WTC11 (cell line): ENCODE measurements around the gene SLC4A9. TPM values are rescaled to one million over a fixed set of nuclear protein-coding genes. Genes with fewer than 3 reads are reported as not detected.

ENCODE experiments used
- ATAC-seq: fragments of 200-7000 bp; cut with Tn5 transposase; 2 replicates; pipeline ENCODE4 v1.10.0; 2021; ENCODE audit warnings: mild to moderate bottlenecking, moderate library complexity
- CTCF ChIA-PET: fragments of 300-600 bp; sonication (Branson Sonifier 250); formaldehyde crosslinking; loops from one replicate; lab custom pipeline; 2021; ENCODE audit warnings: antibody characterized with exemption; lab: Charles Lee
- POLR2A ChIA-PET: fragments of 350-600 bp; sonication (Branson Sonifier 250); formaldehyde crosslinking; loops from one replicate; lab custom pipeline; 2021; ENCODE audit warnings: antibody characterized with exemption; lab: Charles Lee
- DNase-seq: peaks from one replicate; pipeline ENCODE4 v3.0.0; 2021; ENCODE audit warnings: low spot score
- H3K27ac Mint-ChIP-seq: 2 replicates; pipeline ENCODE4 v1.8.0; 2021; ENCODE audit warnings: mixed read lengths
- H3K27me3 Mint-ChIP-seq: 2 replicates; pipeline ENCODE4 v1.8.0; 2021; ENCODE audit warnings: low read depth, mild to moderate bottlenecking, moderate library complexity, mixed read lengths
- H3K36me3 Mint-ChIP-seq: 2 replicates; pipeline ENCODE4 v1.8.0; 2021; ENCODE audit warnings: mixed read lengths
- H3K4me1 Mint-ChIP-seq: 2 replicates; pipeline ENCODE4 v1.8.0; 2022; ENCODE audit warnings: mixed read lengths
- H3K4me3 Mint-ChIP-seq: 2 replicates; pipeline ENCODE4 v1.8.0; 2021; ENCODE audit warnings: mild to moderate bottlenecking, moderate library complexity, mixed read lengths
- H3K9me3 Mint-ChIP-seq: 2 replicates; pipeline ENCODE4 v1.8.0; 2021; ENCODE audit warnings: mixed read lengths
- CBFB ChIP-seq: sonication (generic); formaldehyde crosslinking; IDR thresholded peaks from 2 replicates; pipeline ENCODE4 v1.8.1; 2022; ENCODE audit warnings: mild to moderate bottlenecking, low read depth, missing genetic modification reagents
- CREM ChIP-seq: sonication (generic); formaldehyde crosslinking; IDR thresholded peaks from 2 replicates; pipeline ENCODE4 v1.8.1; 2022; ENCODE audit warnings: mild to moderate bottlenecking, missing genetic modification reagents, moderate library complexity
- ESRRA ChIP-seq: sonication (generic); formaldehyde crosslinking; IDR thresholded peaks from 2 replicates; pipeline ENCODE4 v1.8.1; 2022; ENCODE audit warnings: mild to moderate bottlenecking, missing genetic modification reagents, borderline replicate concordance
- ETV6 ChIP-seq: sonication (generic); formaldehyde crosslinking; IDR thresholded peaks from 2 replicates; pipeline ENCODE4 v1.8.1; 2022; ENCODE audit warnings: mild to moderate bottlenecking, missing genetic modification reagents
- MYBL2 ChIP-seq: sonication (generic); formaldehyde crosslinking; IDR thresholded peaks from 2 replicates; pipeline ENCODE4 v1.8.1; 2023; ENCODE audit warnings: mild to moderate bottlenecking, moderate library complexity, missing genetic modification reagents
- RELA ChIP-seq: sonication (generic); formaldehyde crosslinking; IDR thresholded peaks from 2 replicates; pipeline ENCODE4 v1.8.1; 2022; ENCODE audit warnings: missing genetic modification reagents, mild to moderate bottlenecking, borderline replicate concordance
- SOX15 ChIP-seq: fragments of 250-450 bp; sonication (Bioruptor Pico); IDR thresholded peaks from 2 replicates; pipeline ENCODE4 v1.9.0; 2021; ENCODE audit warnings: mild to moderate bottlenecking
- ZNF423 ChIP-seq: fragments of 250-450 bp; sonication (Bioruptor Pico); IDR thresholded peaks from 2 replicates; pipeline ENCODE4 v2.1.2; 2022; ENCODE audit warnings: mild to moderate bottlenecking, moderate library complexity
- total RNA-seq: library from RNA; stranded (reverse); gene quantifications from 3 replicates; pipeline ENCODE4 v1.2.3, GENCODE V29; 2021
- TF ChIP-seq, protein P1 (sequence below): sonication (generic); formaldehyde crosslinking; conservative IDR thresholded peaks from 2 replicates; pipeline ENCODE4 v1.8.1; 2023; ENCODE audit warnings: mild to moderate bottlenecking, low read depth, missing genetic modification reagents, moderate library complexity
- TF ChIP-seq, protein P2 (sequence below): fragments of 250-450 bp; sonication (Bioruptor Pico); IDR thresholded peaks from 2 replicates; pipeline ENCODE4 v1.9.0; 2021; ENCODE audit warnings: mild to moderate bottlenecking
- TF ChIP-seq, protein P3 (sequence below): sonication (generic); formaldehyde crosslinking; IDR thresholded peaks from 2 replicates; pipeline ENCODE4 v1.8.1; 2023; ENCODE audit warnings: mild to moderate bottlenecking, moderate library complexity, missing genetic modification reagents
- TF ChIP-seq, protein P4 (sequence below): sonication (generic); formaldehyde crosslinking; IDR thresholded peaks from 2 replicates; pipeline ENCODE4 v1.8.0; 2022; ENCODE audit warnings: mild to moderate bottlenecking, missing genetic modification reagents
- TF ChIP-seq, protein P5 (sequence below): fragments of 200-600 bp; IDR thresholded peaks from 2 replicates; pipeline ENCODE4 v1.8.0; 2022; ENCODE audit warnings: antibody characterized with exemption
- TF ChIP-seq, protein P6 (sequence below): sonication (generic); formaldehyde crosslinking; IDR thresholded peaks from 2 replicates; pipeline ENCODE4 v1.8.0; 2022; ENCODE audit warnings: mild to moderate bottlenecking, missing genetic modification reagents
- TF ChIP-seq, protein P7 (sequence below): sonication (generic); formaldehyde crosslinking; IDR thresholded peaks from 2 replicates; pipeline ENCODE4 v1.8.1; 2023; ENCODE audit warnings: mild to moderate bottlenecking, missing genetic modification reagents, moderate library complexity
- TF ChIP-seq, protein P8 (sequence below): sonication (generic); formaldehyde crosslinking; IDR thresholded peaks from 2 replicates; pipeline ENCODE4 v1.8.0; 2022; ENCODE audit warnings: mild to moderate bottlenecking, missing genetic modification reagents
- TF ChIP-seq, protein P9 (sequence below): sonication (generic); formaldehyde crosslinking; IDR thresholded peaks from 2 replicates; pipeline ENCODE4 v1.8.1; 2023; ENCODE audit warnings: mild to moderate bottlenecking, missing genetic modification reagents

Gene SLC4A9
- total RNA-seq, 1 experiment from 2014 or later: 0.37 TPM

DNA sequence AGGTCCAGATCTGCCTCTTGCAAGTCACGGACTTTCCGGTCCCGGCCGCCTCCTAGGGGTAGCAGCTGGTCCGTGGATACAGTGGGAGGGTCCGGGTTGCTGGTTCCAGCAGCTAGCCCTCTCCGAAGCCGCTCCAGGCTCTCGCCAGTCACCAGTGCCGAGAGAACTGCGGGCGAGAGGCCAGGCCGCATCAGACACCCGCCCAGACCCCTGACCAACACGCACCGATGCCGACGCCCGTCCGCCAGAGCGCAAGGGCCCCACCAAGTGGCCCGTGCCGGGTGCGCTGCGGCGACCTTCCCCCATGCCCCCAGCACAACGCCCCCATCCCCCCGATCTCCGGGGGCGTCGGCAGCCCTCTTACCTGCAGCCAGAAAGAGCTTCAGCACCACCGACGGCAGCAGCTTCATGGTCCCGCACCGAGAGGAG, 14.1 kb upstream of the SLC4A9 start (continued):
- TF ChIP-seq, protein P1, sequence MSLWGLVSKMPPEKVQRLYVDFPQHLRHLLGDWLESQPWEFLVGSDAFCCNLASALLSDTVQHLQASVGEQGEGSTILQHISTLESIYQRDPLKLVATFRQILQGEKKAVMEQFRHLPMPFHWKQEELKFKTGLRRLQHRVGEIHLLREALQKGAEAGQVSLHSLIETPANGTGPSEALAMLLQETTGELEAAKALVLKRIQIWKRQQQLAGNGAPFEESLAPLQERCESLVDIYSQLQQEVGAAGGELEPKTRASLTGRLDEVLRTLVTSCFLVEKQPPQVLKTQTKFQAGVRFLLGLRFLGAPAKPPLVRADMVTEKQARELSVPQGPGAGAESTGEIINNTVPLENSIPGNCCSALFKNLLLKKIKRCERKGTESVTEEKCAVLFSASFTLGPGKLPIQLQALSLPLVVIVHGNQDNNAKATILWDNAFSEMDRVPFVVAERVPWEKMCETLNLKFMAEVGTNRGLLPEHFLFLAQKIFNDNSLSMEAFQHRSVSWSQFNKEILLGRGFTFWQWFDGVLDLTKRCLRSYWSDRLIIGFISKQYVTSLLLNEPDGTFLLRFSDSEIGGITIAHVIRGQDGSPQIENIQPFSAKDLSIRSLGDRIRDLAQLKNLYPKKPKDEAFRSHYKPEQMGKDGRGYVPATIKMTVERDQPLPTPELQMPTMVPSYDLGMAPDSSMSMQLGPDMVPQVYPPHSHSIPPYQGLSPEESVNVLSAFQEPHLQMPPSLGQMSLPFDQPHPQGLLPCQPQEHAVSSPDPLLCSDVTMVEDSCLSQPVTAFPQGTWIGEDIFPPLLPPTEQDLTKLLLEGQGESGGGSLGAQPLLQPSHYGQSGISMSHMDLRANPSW (CRISPR knock-in tag): no peak
- TF ChIP-seq RELA (no peak), SOX15 (no peak), ESRRA (0 out of 2 replicates have a peak, but pooled peaks have one; percentile 22), CREM (CRISPR knock-in tag) (peak; percentile 55; the same call in 1 of the 2 replicates)
- TF ChIP-seq, protein P2, sequence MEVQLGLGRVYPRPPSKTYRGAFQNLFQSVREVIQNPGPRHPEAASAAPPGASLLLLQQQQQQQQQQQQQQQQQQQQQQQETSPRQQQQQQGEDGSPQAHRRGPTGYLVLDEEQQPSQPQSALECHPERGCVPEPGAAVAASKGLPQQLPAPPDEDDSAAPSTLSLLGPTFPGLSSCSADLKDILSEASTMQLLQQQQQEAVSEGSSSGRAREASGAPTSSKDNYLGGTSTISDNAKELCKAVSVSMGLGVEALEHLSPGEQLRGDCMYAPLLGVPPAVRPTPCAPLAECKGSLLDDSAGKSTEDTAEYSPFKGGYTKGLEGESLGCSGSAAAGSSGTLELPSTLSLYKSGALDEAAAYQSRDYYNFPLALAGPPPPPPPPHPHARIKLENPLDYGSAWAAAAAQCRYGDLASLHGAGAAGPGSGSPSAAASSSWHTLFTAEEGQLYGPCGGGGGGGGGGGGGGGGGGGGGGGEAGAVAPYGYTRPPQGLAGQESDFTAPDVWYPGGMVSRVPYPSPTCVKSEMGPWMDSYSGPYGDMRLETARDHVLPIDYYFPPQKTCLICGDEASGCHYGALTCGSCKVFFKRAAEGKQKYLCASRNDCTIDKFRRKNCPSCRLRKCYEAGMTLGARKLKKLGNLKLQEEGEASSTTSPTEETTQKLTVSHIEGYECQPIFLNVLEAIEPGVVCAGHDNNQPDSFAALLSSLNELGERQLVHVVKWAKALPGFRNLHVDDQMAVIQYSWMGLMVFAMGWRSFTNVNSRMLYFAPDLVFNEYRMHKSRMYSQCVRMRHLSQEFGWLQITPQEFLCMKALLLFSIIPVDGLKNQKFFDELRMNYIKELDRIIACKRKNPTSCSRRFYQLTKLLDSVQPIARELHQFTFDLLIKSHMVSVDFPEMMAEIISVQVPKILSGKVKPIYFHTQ (CRISPR knock-in tag): no peak
- TF ChIP-seq, protein P3, sequence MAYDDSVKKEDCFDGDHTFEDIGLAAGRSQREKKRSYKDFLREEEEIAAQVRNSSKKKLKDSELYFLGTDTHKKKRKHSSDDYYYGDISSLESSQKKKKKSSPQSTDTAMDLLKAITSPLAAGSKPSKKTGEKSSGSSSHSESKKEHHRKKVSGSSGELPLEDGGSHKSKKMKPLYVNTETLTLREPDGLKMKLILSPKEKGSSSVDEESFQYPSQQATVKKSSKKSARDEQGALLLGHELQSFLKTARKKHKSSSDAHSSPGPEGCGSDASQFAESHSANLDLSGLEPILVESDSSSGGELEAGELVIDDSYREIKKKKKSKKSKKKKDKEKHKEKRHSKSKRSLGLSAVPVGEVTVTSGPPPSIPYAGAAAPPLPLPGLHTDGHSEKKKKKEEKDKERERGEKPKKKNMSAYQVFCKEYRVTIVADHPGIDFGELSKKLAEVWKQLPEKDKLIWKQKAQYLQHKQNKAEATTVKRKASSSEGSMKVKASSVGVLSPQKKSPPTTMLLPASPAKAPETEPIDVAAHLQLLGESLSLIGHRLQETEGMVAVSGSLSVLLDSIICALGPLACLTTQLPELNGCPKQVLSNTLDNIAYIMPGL: peak; percentile 78; the same call in 1 of the 2 replicates

DNA sequence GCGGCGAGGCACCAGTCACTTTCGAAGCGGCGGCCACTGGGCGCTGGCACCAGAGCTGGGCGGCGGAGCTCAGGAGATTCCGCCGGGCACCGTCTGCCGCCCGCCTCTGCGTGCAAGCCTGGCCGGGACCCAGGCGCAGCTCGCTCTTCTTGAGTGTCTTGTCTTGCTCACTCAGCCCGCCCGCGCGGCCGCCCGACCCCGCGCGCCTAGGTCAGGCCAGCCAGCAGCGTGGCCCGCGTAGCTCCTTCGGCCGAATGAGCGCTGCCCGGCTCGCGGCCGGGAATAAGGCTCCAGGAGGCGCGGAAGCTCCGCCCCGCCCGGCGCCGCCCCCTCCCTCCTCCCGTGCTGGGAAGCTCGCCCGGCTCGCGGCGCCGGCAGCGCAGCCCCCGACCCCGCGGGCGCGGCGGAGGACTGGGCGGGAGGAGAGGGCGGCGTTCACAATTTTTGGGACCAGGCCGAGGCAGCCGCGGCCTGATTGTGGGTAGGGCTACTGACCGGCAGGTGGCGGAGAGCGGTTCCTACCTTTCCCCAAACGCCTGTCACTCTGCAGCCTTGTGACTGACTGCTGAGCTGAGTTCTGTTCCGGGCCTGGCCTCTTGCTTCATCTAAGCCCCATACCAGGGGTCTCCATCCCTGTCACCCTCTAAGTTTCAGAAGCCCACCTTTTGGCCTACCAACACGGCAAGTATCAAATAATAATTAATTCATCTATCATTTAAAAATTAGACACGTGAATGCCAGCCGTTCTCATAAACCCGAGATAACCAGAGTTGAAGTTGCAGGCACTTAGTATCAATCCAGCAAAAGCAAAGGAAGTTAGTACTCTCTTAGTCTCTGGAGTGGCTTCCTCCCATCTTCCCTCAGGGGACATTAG, 13.4 kb upstream of the SLC4A9 start, which contains the start of gene HBEGF:
HBEGF (minus strand) TSS at position 256 of the 874 bp plus-strand sequence. CDS start 275 bp downstream, outside the sequence.
- Mint-ChIP-seq H3K27me3 (peaks cover 11% of the 10 kb centered on the region), H3K27ac (no peak within 1 kb of the TSS), H3K36me3 (no peaks in the 10 kb centered on the region), H3K4me3 (peak within 1 kb of the TSS; percentile 68), H3K9me3 (no peaks in the 10 kb centered on the region), H3K4me1 (peaks cover 27% of the 10 kb centered on the region)
- ATAC-seq: peak; percentile 86
- CTCF ChIA-PET: interaction anchor here (0.6 to 15.0 kb wide), 69 partner anchors 9 to 559 kb away, joined by 3 to 621 read pairs (median 4); partner anchors contain the start of genes DND1, EIF4EBP3, HARS1 and HARS2
- DNase-seq: peak; percentile 93
- POLR2A ChIA-PET: interaction anchor here (0.6 to 2.3 kb wide), 17 partner anchors 8 to 202 kb away, joined by 3 to 28 read pairs (median 6); partner anchors contain the start of genes EIF4EBP3 and PFDN1
- TF ChIP-seq CBFB (CRISPR knock-in tag): no peak
- TF ChIP-seq, protein P4, sequence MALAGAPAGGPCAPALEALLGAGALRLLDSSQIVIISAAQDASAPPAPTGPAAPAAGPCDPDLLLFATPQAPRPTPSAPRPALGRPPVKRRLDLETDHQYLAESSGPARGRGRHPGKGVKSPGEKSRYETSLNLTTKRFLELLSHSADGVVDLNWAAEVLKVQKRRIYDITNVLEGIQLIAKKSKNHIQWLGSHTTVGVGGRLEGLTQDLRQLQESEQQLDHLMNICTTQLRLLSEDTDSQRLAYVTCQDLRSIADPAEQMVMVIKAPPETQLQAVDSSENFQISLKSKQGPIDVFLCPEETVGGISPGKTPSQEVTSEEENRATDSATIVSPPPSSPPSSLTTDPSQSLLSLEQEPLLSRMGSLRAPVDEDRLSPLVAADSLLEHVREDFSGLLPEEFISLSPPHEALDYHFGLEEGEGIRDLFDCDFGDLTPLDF (CRISPR knock-in tag): no peak
- peak; percentile 26; the same call in 1 of the 2 replicates for TF ChIP-seq MYBL2
- TF ChIP-seq, protein P5, sequence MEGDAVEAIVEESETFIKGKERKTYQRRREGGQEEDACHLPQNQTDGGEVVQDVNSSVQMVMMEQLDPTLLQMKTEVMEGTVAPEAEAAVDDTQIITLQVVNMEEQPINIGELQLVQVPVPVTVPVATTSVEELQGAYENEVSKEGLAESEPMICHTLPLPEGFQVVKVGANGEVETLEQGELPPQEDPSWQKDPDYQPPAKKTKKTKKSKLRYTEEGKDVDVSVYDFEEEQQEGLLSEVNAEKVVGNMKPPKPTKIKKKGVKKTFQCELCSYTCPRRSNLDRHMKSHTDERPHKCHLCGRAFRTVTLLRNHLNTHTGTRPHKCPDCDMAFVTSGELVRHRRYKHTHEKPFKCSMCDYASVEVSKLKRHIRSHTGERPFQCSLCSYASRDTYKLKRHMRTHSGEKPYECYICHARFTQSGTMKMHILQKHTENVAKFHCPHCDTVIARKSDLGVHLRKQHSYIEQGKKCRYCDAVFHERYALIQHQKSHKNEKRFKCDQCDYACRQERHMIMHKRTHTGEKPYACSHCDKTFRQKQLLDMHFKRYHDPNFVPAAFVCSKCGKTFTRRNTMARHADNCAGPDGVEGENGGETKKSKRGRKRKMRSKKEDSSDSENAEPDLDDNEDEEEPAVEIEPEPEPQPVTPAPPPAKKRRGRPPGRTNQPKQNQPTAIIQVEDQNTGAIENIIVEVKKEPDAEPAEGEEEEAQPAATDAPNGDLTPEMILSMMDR: peak; percentile 11; the same call in 1 of the 2 replicates
- TF ChIP-seq ZNF423 (CRISPR knock-in tag): no peak
- TF ChIP-seq, protein P6, sequence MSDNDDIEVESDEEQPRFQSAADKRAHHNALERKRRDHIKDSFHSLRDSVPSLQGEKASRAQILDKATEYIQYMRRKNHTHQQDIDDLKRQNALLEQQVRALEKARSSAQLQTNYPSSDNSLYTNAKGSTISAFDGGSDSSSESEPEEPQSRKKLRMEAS: peak; percentile 67
- TF ChIP-seq ETV6 (CRISPR knock-in tag): peak; percentile 70
- TF ChIP-seq, protein P7, sequence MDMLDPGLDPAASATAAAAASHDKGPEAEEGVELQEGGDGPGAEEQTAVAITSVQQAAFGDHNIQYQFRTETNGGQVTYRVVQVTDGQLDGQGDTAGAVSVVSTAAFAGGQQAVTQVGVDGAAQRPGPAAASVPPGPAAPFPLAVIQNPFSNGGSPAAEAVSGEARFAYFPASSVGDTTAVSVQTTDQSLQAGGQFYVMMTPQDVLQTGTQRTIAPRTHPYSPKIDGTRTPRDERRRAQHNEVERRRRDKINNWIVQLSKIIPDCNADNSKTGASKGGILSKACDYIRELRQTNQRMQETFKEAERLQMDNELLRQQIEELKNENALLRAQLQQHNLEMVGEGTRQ (CRISPR knock-in tag): peak; percentile 29; the same call in 1 of the 2 replicates
- TF ChIP-seq, protein P8, sequence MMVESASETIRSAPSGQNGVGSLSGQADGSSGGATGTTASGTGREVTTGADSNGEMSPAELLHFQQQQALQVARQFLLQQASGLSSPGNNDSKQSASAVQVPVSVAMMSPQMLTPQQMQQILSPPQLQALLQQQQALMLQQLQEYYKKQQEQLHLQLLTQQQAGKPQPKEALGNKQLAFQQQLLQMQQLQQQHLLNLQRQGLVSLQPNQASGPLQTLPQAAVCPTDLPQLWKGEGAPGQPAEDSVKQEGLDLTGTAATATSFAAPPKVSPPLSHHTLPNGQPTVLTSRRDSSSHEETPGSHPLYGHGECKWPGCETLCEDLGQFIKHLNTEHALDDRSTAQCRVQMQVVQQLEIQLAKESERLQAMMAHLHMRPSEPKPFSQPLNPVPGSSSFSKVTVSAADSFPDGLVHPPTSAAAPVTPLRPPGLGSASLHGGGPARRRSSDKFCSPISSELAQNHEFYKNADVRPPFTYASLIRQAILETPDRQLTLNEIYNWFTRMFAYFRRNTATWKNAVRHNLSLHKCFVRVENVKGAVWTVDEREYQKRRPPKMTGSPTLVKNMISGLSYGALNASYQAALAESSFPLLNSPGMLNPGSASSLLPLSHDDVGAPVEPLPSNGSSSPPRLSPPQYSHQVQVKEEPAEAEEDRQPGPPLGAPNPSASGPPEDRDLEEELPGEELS: 0 out of 2 replicates have a peak, but pooled peaks have one; percentile 39
- TF ChIP-seq, protein P9, sequence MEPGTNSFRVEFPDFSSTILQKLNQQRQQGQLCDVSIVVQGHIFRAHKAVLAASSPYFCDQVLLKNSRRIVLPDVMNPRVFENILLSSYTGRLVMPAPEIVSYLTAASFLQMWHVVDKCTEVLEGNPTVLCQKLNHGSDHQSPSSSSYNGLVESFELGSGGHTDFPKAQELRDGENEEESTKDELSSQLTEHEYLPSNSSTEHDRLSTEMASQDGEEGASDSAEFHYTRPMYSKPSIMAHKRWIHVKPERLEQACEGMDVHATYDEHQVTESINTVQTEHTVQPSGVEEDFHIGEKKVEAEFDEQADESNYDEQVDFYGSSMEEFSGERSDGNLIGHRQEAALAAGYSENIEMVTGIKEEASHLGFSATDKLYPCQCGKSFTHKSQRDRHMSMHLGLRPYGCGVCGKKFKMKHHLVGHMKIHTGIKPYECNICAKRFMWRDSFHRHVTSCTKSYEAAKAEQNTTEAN (CRISPR knock-in tag): 0 out of 2 replicates have a peak, but pooled peaks have one; percentile 0
